Natural killer cell treated with Interleukin-12 subunit alpha and Interleukin-12 subunit beta and Interleukin-15 and Interleukin-18, amount 100 ng/mL, for 72 hours (primary cell): Measurements from ENCODE around the gene LZTR1. TPM values are rescaled to one million over a fixed set of nuclear protein-coding genes. Genes with fewer than 3 reads are reported as not detected.
"Not testable (repeated sequence)": the region's sequence is repeated elsewhere in the genome, so short reads cannot be mapped to it uniquely, and the experiment has no call there.

Experiments used
- ATAC-seq, 2 donors: fragments of 150-1000 bp; cut with Tn5 transposase in 1 of 2; sonication (Bioruptor Pico), chemical (Tn5 transposase) in 1 of 2; 2 replicates each; pipeline ENCODE4 v1.10.0; 2021
- DNase-seq: peaks from one replicate; pipeline ENCODE4 v3.0.0; 2022; ENCODE audit warnings: low spot score
- H3K27ac Mint-ChIP-seq, 2 donors: 1 replicate in 1 of 2; 2 replicates in 1 of 2; pipeline ENCODE4 v1.8.0; 2022; ENCODE audit warnings: mixed read lengths in 2 of 2, mild to moderate bottlenecking in 1 of 2, moderate library complexity in 1 of 2
- H3K27me3 Mint-ChIP-seq, 2 donors: 1 replicate in 1 of 2; 2 replicates in 1 of 2; pipeline ENCODE4 v1.8.0; 2022; ENCODE audit warnings: mixed read lengths in 2 of 2
- H3K36me3 Mint-ChIP-seq: one replicate; pipeline ENCODE4 v1.8.0; 2022; ENCODE audit warnings: mixed read lengths
- H3K4me1 Mint-ChIP-seq, 2 donors: 1 replicate in 1 of 2; 2 replicates in 1 of 2; pipeline ENCODE4 v1.8.0; 2022; ENCODE audit warnings: low read depth in 2 of 2, mixed read lengths in 2 of 2, mild to moderate bottlenecking in 1 of 2
- H3K4me3 Mint-ChIP-seq: one replicate; pipeline ENCODE4 v1.8.0; 2022; ENCODE audit warnings: mixed read lengths
- H3K9me3 Mint-ChIP-seq: 2 replicates; pipeline ENCODE4 v1.8.0; 2022; ENCODE audit warnings: mixed read lengths
- total RNA-seq, 2 donors: library from RNA; stranded (reverse); gene quantifications; one replicate each; pipeline ENCODE4 v1.2.3, GENCODE V29; 2022

Gene LZTR1
- total RNA-seq: 100 to 1,000 TPM in 1 of 2 donors, 10 to 100 TPM in 1; 76.2 to 133 TPM

DNA sequence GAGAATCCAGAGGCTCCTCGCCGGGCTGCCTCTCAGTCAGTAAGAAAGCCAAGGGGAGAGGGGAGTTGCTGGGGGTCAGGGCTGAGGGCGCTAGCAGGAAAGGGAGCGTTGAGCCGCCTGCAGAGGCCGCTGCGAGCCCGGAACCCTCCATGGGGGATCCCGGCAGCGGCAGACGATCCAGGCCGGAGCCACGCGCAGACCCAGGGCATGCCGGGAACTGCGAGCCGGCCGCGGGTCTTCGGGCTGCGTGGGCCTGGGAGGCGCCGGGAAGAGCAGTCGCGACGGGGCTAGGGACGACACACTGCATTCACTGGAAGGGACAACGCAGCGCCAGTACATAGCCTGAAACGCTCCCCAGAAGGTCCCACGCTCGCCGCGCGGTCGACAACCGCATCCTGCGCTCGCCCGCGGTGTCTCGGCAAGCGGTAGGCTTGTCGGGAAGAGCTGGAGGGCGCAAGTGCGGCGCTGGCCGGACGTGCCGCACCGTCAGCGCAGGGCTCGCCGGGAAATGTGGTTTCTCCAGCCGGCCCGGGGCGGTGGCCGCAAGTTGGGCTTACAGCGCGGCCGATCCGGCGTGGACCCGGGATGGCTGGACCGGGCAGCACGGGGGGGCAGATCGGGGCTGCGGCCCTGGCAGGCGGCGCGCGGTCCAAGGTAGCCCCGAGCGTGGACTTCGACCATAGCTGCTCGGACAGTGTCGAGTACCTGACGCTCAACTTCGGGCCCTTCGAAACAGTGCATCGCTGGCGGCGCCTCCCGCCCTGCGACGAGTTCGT, at the start of gene LZTR1:
Gene LZTR1 (plus strand): TSS at position 511 of the 776 bp plus-strand sequence. CDS start 75 bp downstream, at position 586.
- peak; percentile 91 for ATAC-seq
- Mint-ChIP-seq H3K4me1 (peaks cover 34 to 37% of the 10 kb centered on the region in 2 donors), H3K4me3 (peak within 1 kb of the TSS; percentile 97), H3K27me3 (no peaks in the 10 kb centered on the region), H3K27ac (peak within 1 kb of the TSS; percentile 83 to 94), H3K36me3 (peaks cover 11% of the 10 kb centered on the region), H3K9me3 (no peaks in the 10 kb centered on the region)
- peak; percentile 91 for DNase-seq

DNA sequence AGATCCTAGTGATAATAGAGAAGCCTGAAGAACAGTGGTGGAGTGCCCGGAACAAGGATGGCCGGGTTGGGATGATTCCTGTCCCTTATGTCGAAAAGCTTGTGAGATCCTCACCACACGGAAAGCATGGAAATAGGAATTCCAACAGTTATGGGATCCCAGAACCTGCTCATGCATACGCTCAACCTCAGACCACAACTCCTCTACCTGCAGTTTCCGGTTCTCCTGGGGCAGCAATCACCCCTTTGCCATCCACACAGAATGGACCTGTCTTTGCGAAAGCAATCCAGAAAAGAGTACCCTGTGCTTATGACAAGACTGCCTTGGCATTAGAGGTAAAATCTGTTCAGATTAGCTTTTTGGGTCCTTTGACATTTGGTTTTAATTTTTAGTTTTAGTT, 48.2 kb upstream of the LZTR1 start:
- H3K27ac Mint-ChIP-seq: no peak overlapping the region
- ATAC-seq: no peak
- no peak overlapping the region for H3K4me3 Mint-ChIP-seq

DNA sequence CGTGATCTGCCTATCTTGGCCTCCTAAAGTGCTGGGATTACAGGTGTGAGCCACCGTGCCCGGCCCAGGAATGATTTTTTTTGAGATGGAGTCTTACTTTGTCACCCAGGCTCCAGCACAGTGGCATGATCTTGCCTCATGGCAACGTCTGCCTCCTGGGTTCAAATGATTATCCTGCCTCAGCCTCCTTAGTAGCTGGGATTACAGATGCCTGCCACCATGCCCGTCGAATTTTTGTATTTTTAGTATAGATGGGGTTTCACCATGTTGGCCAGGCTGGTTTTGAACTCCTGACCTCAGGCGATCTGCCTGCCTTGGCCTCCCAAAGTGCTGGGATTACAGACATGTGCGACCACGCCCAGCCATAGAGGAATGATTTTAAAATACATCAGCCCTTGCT, 47.0 kb upstream of the LZTR1 start:
- not testable (repeated sequence) for ATAC-seq

More for the DNA sequence above, 48.2 kb upstream of the LZTR1 start:
- no peaks in the 10 kb centered on the region for H3K9me3 Mint-ChIP-seq
- DNase-seq: no peak
- peaks cover 41 to 50% of the 10 kb centered on the region in 2 donors for H3K4me1 Mint-ChIP-seq
- no peaks in the 10 kb centered on the region for H3K27me3 Mint-ChIP-seq
- H3K36me3 Mint-ChIP-seq: peaks cover 4% of the 10 kb centered on the region

DNA sequence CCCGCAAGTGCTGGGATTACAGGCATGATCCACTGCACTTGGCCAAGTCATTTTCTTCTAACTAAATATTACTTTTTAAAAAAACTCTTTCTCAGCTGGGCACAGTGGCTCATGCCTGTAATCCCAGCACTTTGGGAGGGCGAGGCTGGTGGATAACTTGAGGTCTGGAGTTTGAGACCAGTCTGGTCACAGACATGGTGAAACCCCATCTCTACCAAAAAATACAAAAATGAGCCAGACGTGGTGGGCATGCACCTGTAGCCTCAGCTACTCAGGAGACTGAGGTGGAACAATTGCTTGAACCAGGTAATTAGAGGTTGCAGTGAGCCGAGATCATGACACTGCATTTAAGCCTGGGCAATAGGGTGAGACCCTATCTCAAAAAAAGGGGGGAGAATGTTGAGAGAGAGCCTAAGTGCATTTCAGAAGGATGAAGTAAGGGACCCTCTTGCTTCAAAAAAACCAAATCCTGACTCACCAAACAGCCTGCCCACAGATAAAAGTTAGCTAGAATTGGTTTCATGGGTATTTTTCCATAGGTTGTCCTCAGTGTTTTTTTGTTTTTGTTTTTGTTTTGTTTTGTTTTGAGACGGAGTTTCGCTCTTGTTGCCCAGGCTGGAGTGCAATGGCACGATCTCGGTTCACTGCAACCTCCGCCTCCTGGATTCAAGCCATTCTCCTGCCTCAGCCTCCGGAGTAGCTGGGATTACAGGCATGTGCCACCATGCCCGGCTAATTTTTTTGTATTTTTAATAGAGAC, 46.1 kb upstream of the LZTR1 start:
- not testable (repeated sequence) for H3K36me3 Mint-ChIP-seq, H3K4me3 Mint-ChIP-seq, H3K9me3 Mint-ChIP-seq, H3K27me3 Mint-ChIP-seq, H3K27ac Mint-ChIP-seq, DNase-seq, ATAC-seq
- peaks cover 49 to 51% of the 10 kb centered on the region in 2 donors for H3K4me1 Mint-ChIP-seq

More for the DNA sequence above, 47.0 kb upstream of the LZTR1 start:
- H3K27ac Mint-ChIP-seq, DNase-seq, H3K9me3 Mint-ChIP-seq, H3K27me3 Mint-ChIP-seq, H3K36me3 Mint-ChIP-seq, H3K4me3 Mint-ChIP-seq: not testable (repeated sequence)
- H3K4me1 Mint-ChIP-seq: peaks cover 42 to 46% of the 10 kb centered on the region in 2 donors

DNA sequence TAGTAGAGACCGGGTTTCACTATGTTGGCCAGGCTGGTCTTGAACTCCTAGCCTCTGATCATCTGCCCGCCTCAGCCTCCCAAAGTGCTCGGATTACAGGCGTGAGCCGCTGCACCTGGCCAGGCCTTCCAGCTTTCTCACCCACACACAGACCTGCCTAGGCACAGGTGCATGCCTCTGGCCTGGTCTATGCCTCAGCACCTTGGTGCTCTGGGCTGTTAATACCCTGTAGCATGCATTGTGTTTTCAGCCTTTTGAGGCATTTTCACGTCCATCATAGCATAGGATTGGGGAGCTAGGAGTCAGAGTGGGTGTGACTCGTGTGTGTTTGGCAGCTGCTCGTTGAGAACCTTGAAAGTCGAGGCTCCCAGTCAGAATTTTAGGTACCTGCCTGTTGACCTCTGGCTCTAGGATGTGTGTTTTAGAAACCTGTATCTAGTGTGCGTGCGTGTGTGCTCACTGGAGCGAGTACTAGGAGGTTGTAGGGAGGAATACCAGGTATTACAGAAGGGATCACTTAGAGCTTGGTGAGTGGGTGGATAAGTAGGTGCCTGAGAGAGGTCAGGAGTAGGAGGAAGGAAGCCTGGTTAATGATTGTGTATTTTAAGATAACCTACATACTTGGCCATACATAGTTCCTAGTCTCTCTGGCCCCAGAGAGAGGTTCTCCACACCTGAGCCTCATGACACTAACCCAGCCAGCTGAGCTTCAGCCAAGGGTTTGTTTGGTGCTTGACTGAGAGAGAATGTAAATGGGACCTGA, 44.9 kb upstream of the LZTR1 start:
- peak overlapping the region; percentile 58 for H3K4me3 Mint-ChIP-seq
- H3K27ac Mint-ChIP-seq: peak overlapping the region in 1 of 2 donors; percentile 19
- peaks cover 4% of the 10 kb centered on the region for H3K36me3 Mint-ChIP-seq
- DNase-seq (no peak), ATAC-seq (no peak)
- H3K9me3 Mint-ChIP-seq: no peaks in the 10 kb centered on the region
- no peaks in the 10 kb centered on the region for H3K27me3 Mint-ChIP-seq
- peaks cover 50 to 57% of the 10 kb centered on the region in 2 donors for H3K4me1 Mint-ChIP-seq

DNA sequence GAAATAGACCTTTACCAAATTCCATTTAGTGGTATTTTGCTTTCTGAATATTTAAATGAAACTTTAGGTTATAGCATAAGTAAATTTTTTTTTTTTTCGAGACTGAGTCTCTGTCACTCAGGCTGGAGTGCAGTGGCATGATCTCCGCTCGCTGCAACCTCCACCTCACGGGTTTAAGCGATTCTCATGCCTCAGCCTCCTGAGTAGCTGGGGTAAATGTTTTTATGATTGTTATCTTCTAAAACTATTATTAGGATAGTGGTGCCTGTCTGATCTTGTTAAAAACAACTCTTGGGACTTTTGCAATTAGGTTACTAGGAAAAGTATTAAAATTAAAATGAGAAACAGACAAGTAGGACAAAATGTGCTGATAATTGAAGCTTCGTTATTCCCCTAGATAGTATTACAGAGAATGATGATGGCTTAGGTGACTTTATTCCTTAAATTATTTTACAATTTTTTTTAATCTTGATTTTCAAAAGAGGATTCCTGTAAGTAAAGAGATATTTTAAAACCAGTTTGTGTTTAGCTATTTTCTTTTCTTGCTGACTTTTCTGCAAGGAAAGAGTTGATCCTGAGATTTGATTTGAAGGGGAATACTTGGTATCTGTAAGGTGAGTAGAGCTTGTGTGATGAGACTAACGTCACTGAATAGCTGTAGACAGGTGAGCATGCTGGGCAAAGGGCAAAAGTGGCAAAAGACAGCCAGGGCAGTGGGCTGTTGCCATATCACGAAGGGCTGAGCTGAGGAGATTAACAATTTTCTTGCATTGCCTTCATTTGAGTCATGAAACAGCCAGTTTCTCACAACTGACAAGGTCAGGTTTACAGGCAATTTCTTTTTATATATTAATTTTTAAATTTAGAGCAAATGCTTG, 44.1 kb upstream of the LZTR1 start:
- no peak overlapping the region for H3K4me3 Mint-ChIP-seq
- peaks cover 51 to 62% of the 10 kb centered on the region in 2 donors for H3K4me1 Mint-ChIP-seq
- H3K27me3 Mint-ChIP-seq: no peaks in the 10 kb centered on the region
- ATAC-seq: no peak
- peak overlapping the region in 1 of 2 donors; percentile 19 for H3K27ac Mint-ChIP-seq
- H3K36me3 Mint-ChIP-seq: peaks cover 4% of the 10 kb centered on the region
- no peaks in the 10 kb centered on the region for H3K9me3 Mint-ChIP-seq
- no peak for DNase-seq

DNA sequence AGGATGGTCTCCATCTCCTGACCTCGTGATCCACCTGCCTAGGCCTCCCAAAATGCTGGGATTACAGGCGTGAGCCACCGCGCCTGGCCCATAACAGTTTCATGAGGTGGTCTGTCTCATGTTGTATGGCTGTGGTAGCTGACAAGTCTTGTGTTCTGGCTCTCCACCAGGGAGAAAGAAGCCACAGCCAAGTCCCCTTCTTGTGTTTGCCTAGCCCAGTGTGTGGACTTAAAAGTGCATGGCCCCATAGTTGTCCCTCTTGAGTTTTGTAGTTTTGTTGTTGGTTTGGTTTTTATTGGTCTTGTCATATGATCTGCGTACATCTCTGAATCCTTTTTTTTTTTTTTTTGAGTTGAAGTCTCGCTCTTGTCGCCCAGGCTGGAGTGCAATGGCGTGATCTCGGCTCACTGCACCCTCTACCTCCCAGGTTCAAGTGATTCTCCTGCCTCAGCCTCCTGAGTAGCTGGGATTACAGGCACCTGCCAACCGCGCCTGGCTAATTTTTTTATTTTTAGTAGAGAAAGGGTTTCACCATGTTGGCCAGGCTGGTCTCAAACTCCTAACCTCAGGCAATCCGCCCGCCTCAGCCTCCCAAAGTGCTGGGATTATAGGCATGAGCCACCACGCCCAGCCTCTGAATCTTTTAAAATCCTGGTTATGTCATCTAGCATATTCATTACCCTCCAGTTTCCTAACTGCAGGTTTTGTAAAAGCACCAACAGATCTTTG, 42.5 kb upstream of the LZTR1 start:
- H3K4me3 Mint-ChIP-seq, H3K36me3 Mint-ChIP-seq, DNase-seq, H3K27me3 Mint-ChIP-seq, H3K27ac Mint-ChIP-seq, ATAC-seq, H3K9me3 Mint-ChIP-seq: not testable (repeated sequence)
- peaks cover 52 to 63% of the 10 kb centered on the region in 2 donors for H3K4me1 Mint-ChIP-seq

DNA sequence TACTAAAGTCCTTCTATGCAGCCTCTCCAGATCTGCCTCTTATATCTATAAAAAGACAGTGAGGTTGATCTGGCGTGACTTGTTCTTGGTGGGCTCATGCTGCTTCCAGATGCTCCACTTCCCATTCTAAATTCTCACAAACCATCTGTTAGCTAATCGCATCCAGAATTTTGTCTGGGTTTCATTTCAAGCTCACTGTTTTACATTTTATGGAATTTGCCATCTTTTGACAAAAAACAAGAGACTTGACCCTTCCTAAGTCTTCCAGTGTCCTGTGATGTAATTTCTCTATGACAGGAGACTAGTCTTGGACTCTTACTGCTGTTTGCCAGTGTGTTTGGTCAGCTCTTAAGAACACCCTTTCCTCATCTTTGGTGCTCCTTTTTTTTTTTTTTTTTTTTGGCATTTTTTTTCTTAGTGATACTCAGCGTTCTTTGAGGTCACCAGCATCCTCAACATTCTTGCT, 41.9 kb upstream of the LZTR1 start:
- no peak for ATAC-seq
- Mint-ChIP-seq H3K36me3 (no peaks in the 10 kb centered on the region), H3K9me3 (no peaks in the 10 kb centered on the region), H3K4me1 (peaks cover 53 to 62% of the 10 kb centered on the region in 2 donors), H3K27ac (no peak overlapping the region), H3K27me3 (no peaks in the 10 kb centered on the region), H3K4me3 (no peak overlapping the region)
- DNase-seq: no peak

DNA sequence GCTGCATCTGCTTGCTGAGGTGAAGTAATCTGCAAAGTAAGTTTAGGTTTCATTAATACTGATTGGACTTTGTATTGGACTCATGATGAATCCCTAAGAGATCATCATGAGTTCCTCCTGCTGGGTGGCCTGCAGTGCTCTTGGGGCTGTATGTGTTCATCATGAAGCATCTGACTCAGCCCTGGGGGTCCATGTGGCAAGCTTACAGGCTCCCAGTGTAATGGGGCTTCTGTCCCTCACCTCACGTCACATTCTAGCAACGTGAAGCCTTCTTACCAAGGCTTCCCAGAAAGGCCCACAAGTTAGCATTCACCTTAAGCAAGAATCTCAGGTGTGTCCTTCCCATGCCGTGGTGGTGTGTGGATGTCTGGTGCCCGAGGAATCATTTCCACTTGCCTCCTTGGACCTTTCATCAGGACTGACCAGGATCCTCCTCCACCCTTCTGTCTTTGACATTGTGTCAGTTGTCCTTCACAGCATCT, 41.2 kb upstream of the LZTR1 start:
- Mint-ChIP-seq H3K27me3 (no peaks in the 10 kb centered on the region), H3K4me1 (peaks cover 59 to 69% of the 10 kb centered on the region in 2 donors), H3K9me3 (no peaks in the 10 kb centered on the region), H3K27ac (no peak overlapping the region), H3K36me3 (no peaks in the 10 kb centered on the region), H3K4me3 (no peak overlapping the region)
- ATAC-seq: no peak
- DNase-seq: no peak

DNA sequence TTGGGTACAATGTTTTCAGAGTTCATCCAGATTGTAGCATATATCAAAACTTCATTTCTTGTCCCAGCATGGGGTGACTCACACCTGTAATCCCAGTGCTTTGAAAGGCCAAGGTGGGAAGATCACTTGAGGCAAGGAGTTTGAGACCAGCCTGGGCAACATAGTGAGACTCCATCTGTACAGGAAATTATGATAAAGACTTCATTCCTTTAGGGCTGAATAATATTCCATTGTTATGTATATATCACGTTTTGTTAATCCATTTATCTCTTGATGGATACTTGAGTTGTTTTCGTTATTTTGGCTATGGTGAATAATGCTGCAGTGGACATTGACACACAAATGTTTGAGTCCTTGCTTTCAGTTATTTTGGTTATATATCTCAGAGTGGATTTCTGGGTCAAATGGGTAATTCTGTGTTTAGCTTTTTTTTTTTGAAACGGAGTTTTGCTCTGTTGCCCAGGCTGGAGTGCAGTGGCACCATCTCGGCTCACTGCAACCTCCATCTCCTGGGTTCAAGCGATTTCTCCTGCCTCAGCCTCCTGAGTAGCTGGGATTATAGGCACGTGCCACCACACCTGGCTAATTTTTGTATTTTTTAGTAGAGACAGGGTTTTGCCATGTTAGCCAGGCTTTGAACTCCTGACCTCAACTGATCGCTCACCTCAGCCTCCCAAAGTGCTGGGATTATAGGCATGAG, 39.7 kb upstream of the LZTR1 start:
- H3K9me3 Mint-ChIP-seq, H3K36me3 Mint-ChIP-seq, DNase-seq, ATAC-seq, H3K27me3 Mint-ChIP-seq, H3K4me3 Mint-ChIP-seq: not testable (repeated sequence)
- Mint-ChIP-seq H3K27ac (peak overlapping the region in 1 of 2 donors; percentile 25), H3K4me1 (peaks cover 65 to 75% of the 10 kb centered on the region in 2 donors)

DNA sequence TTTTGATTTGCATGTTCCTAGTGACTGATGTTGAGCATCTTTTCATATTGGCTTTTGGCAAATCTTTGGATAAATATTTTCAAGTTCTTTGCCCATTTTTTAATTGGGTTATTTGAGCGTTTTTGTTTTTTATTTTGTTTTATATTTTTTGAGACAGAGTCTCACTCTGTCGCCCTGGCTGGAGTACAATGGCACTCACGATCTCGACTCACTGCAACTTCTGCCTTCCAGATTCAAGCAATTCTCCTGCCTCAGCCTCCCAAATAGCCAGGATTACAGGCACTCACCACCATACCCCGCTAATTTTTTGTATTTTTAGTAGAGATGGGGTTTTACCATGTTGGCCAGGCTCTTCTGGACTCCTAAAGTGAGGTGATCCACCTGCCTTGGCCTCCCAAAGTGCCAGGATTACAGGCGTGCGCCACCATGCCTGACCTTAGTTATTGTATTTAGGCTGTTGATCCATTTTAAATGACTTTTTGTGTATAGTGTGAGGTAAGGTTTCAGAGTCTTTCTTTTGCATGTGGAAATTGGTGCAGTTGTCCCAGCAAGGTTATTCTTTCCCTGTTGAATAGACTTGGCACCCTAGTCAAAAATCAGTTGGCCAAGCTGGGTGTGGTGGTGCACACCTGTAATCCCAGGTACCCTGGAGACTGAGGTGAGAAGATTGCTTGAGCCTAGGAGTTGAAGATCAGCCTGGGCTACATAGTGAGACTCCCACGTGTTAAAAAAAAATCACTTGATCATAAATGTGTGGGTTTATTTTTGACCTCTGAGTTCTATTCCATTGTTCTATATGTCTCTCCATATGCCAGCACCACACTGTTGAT, 38.8 kb upstream of the LZTR1 start:
- no peaks in the 10 kb centered on the region for H3K36me3 Mint-ChIP-seq
- peak overlapping the region in 1 of 2 donors; percentile 25 for H3K27ac Mint-ChIP-seq
- DNase-seq (no peak), ATAC-seq (no peak)
- H3K9me3 Mint-ChIP-seq: no peaks in the 10 kb centered on the region
- no peaks in the 10 kb centered on the region for H3K27me3 Mint-ChIP-seq
- H3K4me1 Mint-ChIP-seq: peaks cover 62 to 72% of the 10 kb centered on the region in 2 donors
- no peak overlapping the region for H3K4me3 Mint-ChIP-seq
